GM12892 (cell line): ENCODE results near the gene TBC1D24.

ENCODE experiments used
- POLR2A ChIP-seq: IDR thresholded peaks from 2 replicates; pipeline ENCODE4 v1.6.1; 2011; ENCODE audit warnings: low read depth, low read length, control low read depth
- POLR2AphosphoS5 ChIP-seq: IDR thresholded peaks from 2 replicates; pipeline ENCODE4 v1.6.1; 2011; ENCODE audit warnings: low read depth, low read length, control low read depth

GRCh38 chr16:2519711-2520080, 44.8 kb downstream of the TBC1D24 start:
- TF ChIP-seq POLR2A (no peak), POLR2AphosphoS5 (no peak)
